ENCODE data around the gene GZMH. TPM values are rescaled to one million over a fixed set of nuclear protein-coding genes. Genes with fewer than 3 reads are reported as not detected.
A peak's percentile ranks its signal among the peaks of the same experiment; 100 is the strongest.
"Not testable (repeated sequence)": the region's sequence is repeated elsewhere in the genome, so short reads cannot be mapped to it uniquely, and the experiment has no call there.

The GZMH gene
- 24.2 TPM for polyA plus RNA-seq

GRCh38 chr14:24609655-24610344 is at the start of gene GZMH:
TSS of gene GZMH (minus strand) at chr14:24609685. CDS start at chr14:24609613, 72 bp downstream.
- H3K27ac Mint-ChIP-seq: peak within 1 kb of the TSS in 1 of 3 donors; percentile 60
- H3K27me3 Mint-ChIP-seq: no peaks in the 10 kb centered on the region
- peak within 1 kb of the TSS in 1 of 4 donors; percentile 80 for H3K4me3 Mint-ChIP-seq
- no peaks in the 10 kb centered on the region for H3K36me3 Mint-ChIP-seq
- no peaks in the 10 kb centered on the region for H3K9me3 Mint-ChIP-seq
- peaks cover 16 to 37% (median 25%) of the 10 kb centered on the region in 3 donors for H3K4me1 Mint-ChIP-seq

DNA sequence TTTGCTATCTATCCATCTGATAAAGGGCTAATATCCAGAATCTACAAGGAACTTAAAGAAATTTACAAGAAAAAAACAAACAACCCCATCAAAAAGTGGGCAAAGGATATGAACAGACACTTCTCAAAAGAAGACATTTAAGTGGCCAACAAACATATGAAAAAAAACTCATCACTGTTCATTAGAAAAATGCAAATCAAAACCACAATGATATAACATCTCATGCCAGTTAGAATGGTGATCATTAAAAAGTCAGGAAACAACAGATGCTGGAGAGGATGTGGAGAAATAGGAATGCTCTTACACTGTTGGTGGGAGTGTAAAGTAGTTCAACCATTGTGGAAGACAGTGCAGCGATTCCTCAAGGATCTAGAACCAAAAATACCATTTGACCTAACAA is 38.9 kb upstream of the GZMH start:
- not testable (repeated sequence) for H3K36me3 Mint-ChIP-seq, H3K4me3 Mint-ChIP-seq, H3K27me3 Mint-ChIP-seq, H3K27ac Mint-ChIP-seq
- Mint-ChIP-seq H3K9me3 (peaks cover 1 to 11% (median 5%) of the 10 kb centered on the region in 3 donors), H3K4me1 (peaks cover 12 to 23% (median 20%) of the 10 kb centered on the region in 3 donors)

- Mint-ChIP-seq H3K4me1 (peaks cover 0 to 4% (median 1%) of the 10 kb centered on the region in 3 donors), H3K4me3 (no peak overlapping the region), H3K36me3 (peaks cover 1% of the 10 kb centered on the region), H3K27ac (no peak overlapping the region), H3K9me3 (no peaks in the 10 kb centered on the region), H3K27me3 (peaks cover 6% of the 10 kb centered on the region)
Observed at GRCh38 chr14:24639905-24640304, 30.4 kb upstream of the GZMH start.

DNA sequence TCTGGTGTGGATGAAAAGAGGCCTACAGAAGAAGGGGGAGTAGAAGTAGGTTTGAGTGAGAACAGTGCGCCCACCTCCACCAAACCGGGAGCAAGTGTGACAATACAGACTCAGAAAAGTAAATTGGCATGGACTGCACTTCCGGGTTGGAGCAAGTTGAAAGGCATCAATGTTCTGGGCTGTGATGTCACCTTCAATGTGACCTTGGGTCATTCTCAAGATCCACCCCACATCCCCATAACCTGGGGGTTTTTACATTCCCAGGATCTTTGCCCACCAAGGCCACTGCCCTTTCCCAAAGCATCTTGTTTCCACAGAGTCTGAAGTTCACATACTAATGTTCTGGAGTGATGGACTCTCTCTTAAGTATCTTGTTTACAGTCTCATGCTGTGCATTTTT is 29.8 kb upstream of the GZMH start:
- H3K27me3 Mint-ChIP-seq: peaks cover 6% of the 10 kb centered on the region
- peaks cover 0 to 2% (median 0%) of the 10 kb centered on the region in 3 donors for H3K4me1 Mint-ChIP-seq
- peaks cover 1% of the 10 kb centered on the region for H3K36me3 Mint-ChIP-seq
- H3K4me3 Mint-ChIP-seq: no peak overlapping the region
- H3K27ac Mint-ChIP-seq: no peak overlapping the region
- H3K9me3 Mint-ChIP-seq: no peaks in the 10 kb centered on the region

GRCh38 chr14:24634158-24634557 is 24.7 kb upstream of the GZMH start, which contains the start of gene GZMB:
TSS of gene GZMB (minus strand) at chr14:24634190. CDS start at chr14:24634160, 30 bp downstream.
- peaks cover 2% of the 10 kb centered on the region for H3K27me3 Mint-ChIP-seq
- peaks cover 3% of the 10 kb centered on the region for H3K36me3 Mint-ChIP-seq
- H3K27ac Mint-ChIP-seq: peak within 1 kb of the TSS in 1 of 3 donors; percentile 32
- H3K9me3 Mint-ChIP-seq: no peaks in the 10 kb centered on the region
- no peaks in the 10 kb centered on the region for H3K4me1 Mint-ChIP-seq
- peak within 1 kb of the TSS in 1 of 4 donors; percentile 72 for H3K4me3 Mint-ChIP-seq

DNA sequence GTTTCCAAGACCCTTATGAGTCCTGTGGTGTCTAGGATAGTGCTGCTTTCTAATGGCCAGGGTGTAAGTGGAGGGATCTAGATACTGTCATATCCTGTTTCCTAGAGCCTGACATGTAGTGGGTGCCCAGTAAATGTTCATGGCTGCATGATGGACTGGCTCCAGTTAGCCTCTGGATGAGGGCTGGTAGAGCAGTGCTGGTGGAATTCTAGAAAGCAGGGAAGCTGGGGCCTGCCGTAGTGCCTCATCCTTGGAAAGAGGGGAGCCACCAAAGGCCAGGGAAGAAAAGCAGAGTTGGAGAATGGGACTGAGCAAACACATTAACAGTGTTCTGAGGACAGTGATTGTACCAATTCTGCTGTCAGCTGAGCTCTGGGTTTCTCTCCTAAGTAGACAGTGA is 23.9 kb upstream of the GZMH start:
- Mint-ChIP-seq H3K9me3 (no peaks in the 10 kb centered on the region), H3K36me3 (peaks cover 1% of the 10 kb centered on the region), H3K27ac (no peak overlapping the region), H3K4me3 (no peak overlapping the region), H3K4me1 (no peaks in the 10 kb centered on the region), H3K27me3 (no peaks in the 10 kb centered on the region)

- H3K27me3 Mint-ChIP-seq: no peaks in the 10 kb centered on the region
- H3K36me3 Mint-ChIP-seq: peaks cover 1% of the 10 kb centered on the region
- no peak overlapping the region for H3K4me3 Mint-ChIP-seq
- no peak overlapping the region for H3K27ac Mint-ChIP-seq
- no peaks in the 10 kb centered on the region for H3K9me3 Mint-ChIP-seq
- no peaks in the 10 kb centered on the region for H3K4me1 Mint-ChIP-seq
Observed at GRCh38 chr14:24632761-24633160, 23.3 kb upstream of the GZMH start.

- no peak overlapping the region for H3K27ac Mint-ChIP-seq
- H3K36me3 Mint-ChIP-seq: peaks cover 1% of the 10 kb centered on the region
- H3K4me1 Mint-ChIP-seq: peaks cover 0 to 3% (median 2%) of the 10 kb centered on the region in 3 donors
- H3K4me3 Mint-ChIP-seq: no peak overlapping the region
- H3K27me3 Mint-ChIP-seq: peaks cover 2% of the 10 kb centered on the region
- no peaks in the 10 kb centered on the region for H3K9me3 Mint-ChIP-seq
Observed at GRCh38 chr14:24632336-24632735, 22.9 kb upstream of the GZMH start.

DNA sequence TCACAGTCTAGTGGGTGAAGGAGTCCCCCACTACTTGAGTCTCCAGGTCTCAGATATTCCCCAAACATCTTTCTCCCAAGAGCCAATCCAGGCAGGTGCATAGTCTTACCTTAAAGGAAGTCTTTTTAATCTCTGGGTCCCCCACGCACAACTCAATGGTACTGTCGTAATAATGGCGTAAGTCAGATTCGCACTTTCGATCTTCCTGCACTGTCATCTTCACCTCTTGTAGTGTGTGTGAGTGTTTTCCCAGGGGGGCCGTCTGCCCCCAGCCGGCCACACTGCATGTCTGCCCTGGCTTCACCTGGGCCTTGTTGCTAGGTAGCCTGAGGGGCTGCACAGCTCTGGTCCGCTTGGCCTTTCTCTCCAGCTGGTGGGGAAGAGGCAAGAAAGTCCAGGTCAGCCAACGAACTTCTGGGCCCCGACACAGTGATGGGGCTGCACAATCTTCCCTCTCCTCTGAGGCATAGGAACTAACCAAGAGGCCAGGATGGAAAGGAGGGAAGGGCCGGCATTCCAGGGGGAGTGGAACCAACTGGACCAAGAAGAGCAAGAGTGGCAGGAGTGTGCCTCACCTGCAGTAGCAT is 22.4 kb upstream of the GZMH start:
- Mint-ChIP-seq H3K9me3 (no peaks in the 10 kb centered on the region), H3K4me1 (peaks cover 0 to 4% (median 2%) of the 10 kb centered on the region in 3 donors), H3K4me3 (no peak overlapping the region), H3K27me3 (peaks cover 2% of the 10 kb centered on the region), H3K27ac (no peak overlapping the region), H3K36me3 (peaks cover 1% of the 10 kb centered on the region)

DNA sequence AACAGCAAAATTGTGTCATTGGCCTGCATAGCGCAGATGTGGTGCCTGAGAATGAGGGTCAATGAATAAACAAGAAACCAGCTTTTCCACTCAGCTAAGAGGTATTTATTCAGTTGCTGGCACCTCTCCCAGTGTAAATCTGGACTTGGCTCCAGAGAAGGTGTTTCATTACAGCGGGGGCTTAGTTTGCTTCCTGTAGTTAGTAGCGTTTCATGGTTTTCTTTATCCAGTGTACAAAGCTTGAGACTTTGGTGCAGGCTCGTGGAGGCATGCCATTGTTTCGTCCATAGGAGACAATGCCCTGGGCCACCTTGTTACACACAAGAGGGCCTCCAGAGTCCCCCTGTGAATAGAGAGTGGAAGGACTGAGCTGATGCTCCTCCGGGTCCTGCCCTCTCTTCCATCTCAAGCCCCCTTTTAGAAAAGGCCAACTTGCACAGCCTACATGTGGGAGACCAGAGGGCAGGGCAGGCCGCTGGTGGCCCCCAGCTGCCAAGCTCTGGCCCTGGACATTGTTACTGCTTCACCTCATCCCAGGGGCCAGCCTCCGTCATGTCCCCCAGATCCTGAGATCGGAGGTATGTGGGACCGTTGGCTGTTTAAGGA is 21.5 kb upstream of the GZMH start:
- H3K9me3 Mint-ChIP-seq: no peaks in the 10 kb centered on the region
- H3K4me3 Mint-ChIP-seq: no peak overlapping the region
- no peak overlapping the region for H3K27ac Mint-ChIP-seq
- H3K4me1 Mint-ChIP-seq: peaks cover 0 to 4% (median 2%) of the 10 kb centered on the region in 3 donors
- H3K36me3 Mint-ChIP-seq: peaks cover 1% of the 10 kb centered on the region
- peaks cover 2% of the 10 kb centered on the region for H3K27me3 Mint-ChIP-seq

DNA sequence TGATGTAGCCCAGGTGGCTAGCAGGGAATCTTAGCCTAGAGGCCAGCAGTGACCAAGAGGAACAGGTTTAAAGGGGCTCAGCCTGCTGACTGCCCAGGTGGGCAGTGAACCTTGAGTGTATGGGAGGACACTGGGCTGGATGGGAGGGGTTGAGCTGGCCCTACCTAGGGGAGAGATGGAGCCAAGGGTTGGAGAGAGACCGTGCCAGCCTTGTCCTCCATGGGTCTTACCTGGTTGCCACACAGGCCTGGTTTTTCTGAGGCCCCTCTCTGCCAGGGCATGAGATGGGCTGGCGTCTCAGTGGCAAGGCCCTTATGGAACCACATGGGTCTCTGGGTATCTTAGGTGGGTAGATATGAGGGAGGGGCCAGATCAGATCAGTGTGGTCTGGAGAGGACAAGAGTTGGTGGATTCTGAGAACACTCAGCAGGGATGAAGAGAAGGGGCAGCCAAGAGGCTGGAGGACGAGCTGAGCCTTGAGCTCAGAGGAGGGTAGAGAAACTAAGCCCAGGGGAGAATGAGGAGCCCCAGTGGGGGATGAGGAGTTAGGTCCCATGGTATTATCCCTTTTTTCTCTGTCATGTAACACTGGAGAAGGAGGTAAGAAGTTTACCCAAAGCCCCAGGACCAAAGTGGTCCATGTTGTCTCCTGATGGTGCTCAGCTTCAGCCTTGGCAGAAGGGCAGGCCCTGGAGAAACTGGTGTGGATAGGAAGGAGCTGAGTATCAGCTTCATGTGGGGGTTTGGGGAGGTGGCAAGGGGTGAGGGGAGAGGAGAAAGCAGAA is 20.8 kb upstream of the GZMH start:
- Mint-ChIP-seq H3K27ac (no peak overlapping the region), H3K4me3 (no peak overlapping the region), H3K36me3 (peaks cover 1% of the 10 kb centered on the region), H3K27me3 (peaks cover 2% of the 10 kb centered on the region), H3K4me1 (peaks cover 0 to 5% (median 2%) of the 10 kb centered on the region in 3 donors), H3K9me3 (no peaks in the 10 kb centered on the region)

- Mint-ChIP-seq H3K27ac (no peak overlapping the region), H3K9me3 (no peaks in the 10 kb centered on the region), H3K27me3 (peaks cover 2% of the 10 kb centered on the region), H3K4me3 (no peak overlapping the region), H3K36me3 (peaks cover 1% of the 10 kb centered on the region), H3K4me1 (peaks cover 0 to 5% (median 2%) of the 10 kb centered on the region in 3 donors)
Observed at GRCh38 chr14:24629521-24629920, 20.0 kb upstream of the GZMH start.

- Mint-ChIP-seq H3K27ac (no peak overlapping the region), H3K4me3 (peak overlapping the region in 1 of 4 donors; percentile 69)
Observed at GRCh38 chr14:24613747-24614146, 4.3 kb upstream of the GZMH start.

DNA sequence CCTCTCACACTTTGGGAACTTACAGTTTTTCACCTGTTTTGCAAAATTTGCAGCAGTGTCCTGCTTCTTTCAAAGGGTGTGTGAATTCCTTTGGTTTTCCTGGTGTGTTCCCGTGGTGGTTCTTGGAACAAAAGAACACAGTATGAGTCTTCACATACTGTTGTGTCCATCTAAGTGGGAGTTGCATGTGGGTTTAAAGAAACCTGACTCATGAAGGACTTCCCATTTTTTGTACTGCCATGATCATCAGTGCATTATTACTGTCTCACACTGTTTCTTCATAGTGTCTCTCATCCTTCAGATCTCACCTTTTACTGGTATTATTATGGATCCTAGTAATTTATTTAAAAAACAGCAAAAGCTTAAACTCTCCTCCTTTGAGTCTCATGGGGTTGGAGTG is 3.8 kb upstream of the GZMH start:
- no peaks in the 10 kb centered on the region for H3K9me3 Mint-ChIP-seq
- H3K4me3 Mint-ChIP-seq: no peak overlapping the region
- no peaks in the 10 kb centered on the region for H3K27me3 Mint-ChIP-seq
- no peaks in the 10 kb centered on the region for H3K36me3 Mint-ChIP-seq
- H3K27ac Mint-ChIP-seq: no peak overlapping the region
- peaks cover 5 to 20% (median 12%) of the 10 kb centered on the region in 3 donors for H3K4me1 Mint-ChIP-seq

More at GRCh38 chr14:24613747-24614146, 4.3 kb upstream of the GZMH start:
- Mint-ChIP-seq H3K27me3 (no peaks in the 10 kb centered on the region), H3K4me1 (peaks cover 3 to 15% (median 9%) of the 10 kb centered on the region in 3 donors), H3K36me3 (no peaks in the 10 kb centered on the region), H3K9me3 (no peaks in the 10 kb centered on the region)

- H3K9me3 Mint-ChIP-seq: no peaks in the 10 kb centered on the region
- H3K27ac Mint-ChIP-seq: peak overlapping the region in 1 of 3 donors; percentile 82
- peaks cover 12 to 25% (median 14%) of the 10 kb centered on the region in 3 donors for H3K4me1 Mint-ChIP-seq
- no peaks in the 10 kb centered on the region for H3K27me3 Mint-ChIP-seq
- peak overlapping the region in 1 of 4 donors; percentile 43 for H3K4me3 Mint-ChIP-seq
- no peaks in the 10 kb centered on the region for H3K36me3 Mint-ChIP-seq
Observed at GRCh38 chr14:24612196-24612595, 2.7 kb upstream of the GZMH start.

Data from IgD-negative memory B cell (primary cell).